Heart left ventricle (tissue), 16 donors: ENCODE results near the gene PIGN. TPM values are rescaled to one million over a fixed set of nuclear protein-coding genes. Genes with fewer than 3 reads are reported as not detected.

Experiments used
- ATAC-seq, 4 donors: fragments of 200-7000 bp; cut with Tn5 transposase; one replicate each; pipeline ENCODE4 v1.9.1; 2020 to 2022; ENCODE audit warnings: moderate library complexity in 4 of 4, mild to moderate bottlenecking in 3 of 4, moderate number of reproducible peaks in 1 of 4
- DNase-seq, 5 donors: peaks; one replicate each; pipeline ENCODE4 v3.0.0-alpha.2; 2020
- H3K27ac ChIP-seq, 12 donors: fragments of 200-600 bp; sonication (generic) in 4 of 12; one replicate each; pipeline versions ENCODE4 v1.5.0 to v1.8.0; 2016 to 2022; ENCODE audit warnings: mild to moderate bottlenecking in 2 of 12
- H3K27me3 ChIP-seq, 9 donors: fragments of 200-600 bp; sonication (generic) in 2 of 9; one replicate each; pipeline versions ENCODE4 v1.5.1 to v1.8.0; 2016 to 2022; ENCODE audit warnings: mild to moderate bottlenecking in 3 of 9
- H3K36me3 ChIP-seq, 9 donors: fragments of 200-600 bp; sonication (generic) in 2 of 9; one replicate each; pipeline versions ENCODE4 v1.5.0 to v1.8.0; 2018 to 2022; ENCODE audit warnings: mild to moderate bottlenecking in 2 of 9
- H3K4me1 ChIP-seq, 12 donors: fragments of 200-600 bp; sonication (generic) in 4 of 12; one replicate each; pipeline versions ENCODE4 v1.5.0 to v1.8.0; 2016 to 2022; ENCODE audit warnings: mild to moderate bottlenecking in 3 of 12
- H3K4me3 ChIP-seq, 12 donors: fragments of 200-600 bp; sonication (generic) in 4 of 12; one replicate each; pipeline versions ENCODE4 v1.5.0 to v1.8.0; 2017 to 2022; ENCODE audit warnings: mild to moderate bottlenecking in 9 of 12, moderate library complexity in 4 of 12
- H3K9me3 ChIP-seq, 12 donors: fragments of 200-600 bp; sonication (generic) in 4 of 12; one replicate each; pipeline versions ENCODE4 v1.5.0 to v1.8.0; 2016 to 2022; ENCODE audit warnings: mild to moderate bottlenecking in 1 of 12
- CTCF ChIP-seq, 12 donors: fragments of 200-600 bp; sonication (generic) in 4 of 12; IDR thresholded peaks; one replicate each; pipeline versions ENCODE4 v1.5.0 to v1.8.0; 2018 to 2022; ENCODE audit warnings: antibody characterized with exemption in 12 of 12, mild to moderate bottlenecking in 5 of 12
- POLR2A ChIP-seq, 2 donors: fragments of 450-650 bp; IDR thresholded peaks; one replicate each; pipeline ENCODE4 v1.6.1; 2017; ENCODE audit warnings: antibody characterized with exemption in 2 of 2, mild to moderate bottlenecking in 2 of 2, moderate library complexity in 2 of 2
- WGBS, 4 donors: extraction: QIAGEN DNeasy Blood & Tissue Kit in 2 of 4; methylation state at CpG; one replicate each; pipeline versions ENCODE4 v1.1.5 to v1.1.7; 2013 to 2018; 5-methylcytosine and 5-hydroxymethylcytosine counted together
- intact Hi-C, 10 donors: fragments of 100-400 bp; cut with DNase I; formaldehyde crosslinking; loops; one replicate each; pipeline versions ENCODE4 v1.11.1 to v1.14.2; 2022
- long read RNA-seq, 3 donors: library from polyadenylated mRNA; unstranded; transcript quantifications; one replicate each; pipeline ENCODE4 v2.0.0, GENCODE V29; 2020 to 2021
- polyA plus RNA-seq, 2 donors: library from polyadenylated mRNA; stranded (reverse); fragments of 200-250 nt; gene quantifications; one replicate each; pipeline ENCODE4 v1.2.3, GENCODE V29; 2013
- total RNA-seq, 9 donors: library from RNA; depleted of rRNA in 2 of 9; stranded (reverse); fragments of >200 nt in 2 of 9; fragmentation: NEBNext Ultra II Directional in 3 of 9; extraction: Animal tissue kit (Norgen Biotek cat#: 25700) in 3 of 9; gene quantifications; one replicate each; pipeline versions ENCODE4 v1.1.0 to v1.2.4, GENCODE V29; 2016 to 2023
- donor health status: ischemic (EF 13 %, LVEDD 7.1; RV severe dilation, severe dysfunction).
- donor health status: healthy with polysubstance abuse.
- donor health status: DM: no; HTN: yes; CAD: no.
- donor health status: DM: no; HTN: no; CAD: no.
- donor health status: ischemic (EF 25% LVEDD 6.9; RV normal size, moderate dysfunction).
- donor health status: ischemic (EF 25% LVEDD 5.7; RV mildly dilated, moderate dysfunction).
- donor health status: healthy.
- donor health status: DM: yes; HTN: yes; CAD: no.
- donor health status: ischemic (EF 35%, LVEDD 5.7; RV mildly dilated, moderate dysfunction).
- donor health status: nonischemic (EF 11% LVEDD 7.7; RV severe dilation, severe dysfunction).
- donor health status: DM: yes; HTN: yes; CAD: no.
- donor health status: PGD.
- donor health status: ischemic (EF 29% LVEDD 5.4; RV normal size, mild dysfunction).
- donor health status: nonischemic (EF 23%, LVEDD 6.1; RV moderate dilation, normal function).

PIGN gene
- total RNA-seq (10 to 100 TPM; 16.6 to 29.6 (median 23.3) TPM), polyA plus RNA-seq (10 to 100 TPM in 1 of 2 donors, 1 to 10 TPM in 1; 4.3 to 10.6 TPM)
- long read RNA-seq, donor 1, full-length matches to known transcripts = 25 of 29 reads
- long read RNA-seq, donor 1, partial matches to known transcripts = 2 of 29 reads
- long read RNA-seq, donor 1, other reads (novel, unspliced or antisense) = 2 of 29 reads
- long read RNA-seq, donor 2, full-length matches to known transcripts = 44 of 54 reads
- long read RNA-seq, donor 2, partial matches to known transcripts = 3 of 54 reads
- long read RNA-seq, donor 2, other reads (novel, unspliced or antisense) = 7 of 54 reads
- long read RNA-seq, donor 3, full-length matches to known transcripts = 22 of 29 reads
- long read RNA-seq, donor 3, partial matches to known transcripts = 3 of 29 reads
- long read RNA-seq, donor 3, other reads (novel, unspliced or antisense) = 4 of 29 reads

GRCh38 chr18:62186774-62187542 lies at the start of gene PIGN, which contains the start of gene RELCH:
Gene PIGN, minus strand, starts transcription at chr18:62187056. Its CDS starts 25,703 bp downstream, at chr18:62161353.
Gene RELCH, plus strand, starts transcription at chr18:62187255. Its CDS starts 251 bp downstream, at chr18:62187506.
- 0% methylated on average over 36 to 55 of the region's 55 CpGs for WGBS, 4 donors
- ATAC-seq = peak; percentile 99 to 100 (median 99)
- peak; percentile 93 to 97 (median 96) for DNase-seq
- H3K4me3 ChIP-seq = peak within 1 kb of the TSS; percentile 66 to 100 (median 90)
- TF ChIP-seq POLR2A (IDR thresholded peaks at IDR 0.05) = peak in 1 of 2 donors; percentile 74
- TF ChIP-seq CTCF (IDR thresholded peaks at IDR 0.05) = no peak
- intact Hi-C loops = loop anchor here in 8 of 10 donors (2.0 to 10.0 kb wide), 8 partner anchors 60 to 1180 kb away; partner anchors contain the start of genes PHLPP1 (in 2 of the 8), KDSR (in 1 of the 8) and ZCCHC2 (in 1 of the 8)
- H3K36me3 ChIP-seq = no peaks in the 10 kb centered on the region
- H3K27me3 ChIP-seq = no peaks in the 10 kb centered on the region
- H3K4me1 ChIP-seq = peaks cover 0 to 51% (median 35%) of the 10 kb centered on the region in 12 donors
- peak within 1 kb of the TSS; percentile 37 to 87 (median 81) for H3K27ac ChIP-seq
- H3K9me3 ChIP-seq = peaks cover 0 to under 1% (median 0%) of the 10 kb centered on the region in 12 donors

- H3K4me3 ChIP-seq = no peak overlapping the region
- intact Hi-C loops = no loop called here
- H3K27me3 ChIP-seq = no peaks in the 10 kb centered on the region
- ATAC-seq (no peak), DNase-seq (no peak)
- peaks cover 0 to 64% (median 30%) of the 10 kb centered on the region in 9 donors for H3K36me3 ChIP-seq
- no peaks in the 10 kb centered on the region for H3K9me3 ChIP-seq
- no peak overlapping the region for H3K27ac ChIP-seq
- peaks cover 0 to 8% (median 0%) of the 10 kb centered on the region in 12 donors for H3K4me1 ChIP-seq
- 97 to 100% (median 98%) methylated on average over 1 of the region's 1 CpG for WGBS, 4 donors
- TF ChIP-seq CTCF (IDR thresholded peaks at IDR 0.05) (no peak), POLR2A (IDR thresholded peaks at IDR 0.05) (no peak)
Measured at GRCh38 chr18:62236252-62236651, 49.4 kb upstream of the PIGN start.

GRCh38 chr18:62226047-62226446 lies 39.2 kb upstream of the PIGN start:
- H3K27me3 ChIP-seq = no peaks in the 10 kb centered on the region
- H3K9me3 ChIP-seq = peaks cover 0 to 16% (median 3%) of the 10 kb centered on the region in 12 donors
- H3K27ac ChIP-seq = no peak overlapping the region
- H3K36me3 ChIP-seq = peaks cover 0 to 97% (median 75%) of the 10 kb centered on the region in 9 donors
- ATAC-seq (no peak), DNase-seq (no peak)
- WGBS, 4 donors = 95 to 97% (median 96%) methylated on average over 3 of the region's 3 CpGs
- intact Hi-C loops = no loop called here
- H3K4me1 ChIP-seq = no peaks in the 10 kb centered on the region
- no peak overlapping the region for H3K4me3 ChIP-seq
- TF ChIP-seq CTCF (IDR thresholded peaks at IDR 0.05) (no peak), POLR2A (IDR thresholded peaks at IDR 0.05) (no peak)
